ENCODE data around the gene CMTM4. TPM values are rescaled to one million over a fixed set of nuclear protein-coding genes. Genes with fewer than 3 reads are reported as not detected.
"Not testable (repeated sequence)": the region's sequence is repeated elsewhere in the genome, so short reads cannot be mapped to it uniquely, and the experiment has no call there.

The CMTM4 gene
- total RNA-seq, 5 donors from 2014 or later (not counting 1 experiment from before 2014, with no cell fraction given), result 1.1 to 2.3 (median 1.8) TPM

DNA sequence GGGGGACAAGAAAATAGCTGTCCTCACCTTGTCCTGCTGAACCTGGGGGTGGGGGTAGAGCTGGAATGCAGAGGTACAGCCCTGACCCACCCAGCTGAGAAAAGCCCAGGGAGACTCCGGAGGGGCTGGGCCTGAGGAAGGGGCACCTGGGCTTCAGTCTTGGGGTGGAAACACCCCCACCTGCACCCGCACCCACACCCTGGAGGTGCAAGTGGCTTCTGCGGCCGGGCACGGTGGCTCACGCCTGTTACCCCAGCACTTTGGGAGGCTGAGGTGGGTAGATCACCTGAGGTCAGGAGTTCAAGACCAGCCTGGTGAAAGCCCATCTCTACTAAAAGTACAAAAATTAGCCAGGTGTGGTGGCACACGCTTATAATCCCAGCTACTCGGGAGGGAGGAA lies 84.6 kb downstream of the CMTM4 start:
- POLR2A ChIA-PET; H3K9me3 Mint-ChIP-seq; DNase-seq; H3K4me3 Mint-ChIP-seq; H3K4me3 ChIP-seq (ENCODE audit: control insufficient read depth in 1 of 2, extremely low read depth in 1 of 2, low read length in 1 of 2); CTCF ChIA-PET; ATAC-seq (replicated peaks in 1 of 4); H3K9me3 ChIP-seq; H3K27me3 ChIP-seq (replicated peaks in 1 of 2; ENCODE audit: control insufficient read depth in 2 of 2, extremely low read depth in 1 of 2, insufficient read depth in 2 of 2, low read length in 1 of 2); H3K27ac Mint-ChIP-seq; H3K27ac ChIP-seq (ENCODE audit: low read length); H3K27me3 Mint-ChIP-seq: not testable (repeated sequence)
- peaks cover 4 to 23% of the 10 kb centered on the region in 2 experiments for H3K4me1 ChIP-seq (ENCODE audit: control insufficient read depth in 1 of 2, extremely low read depth in 1 of 2, insufficient read depth in 2 of 2, low read length in 2 of 2)
- peaks cover 16 to 21% (median 17%) of the 10 kb centered on the region in 3 donors for H3K4me1 Mint-ChIP-seq
- H3K36me3 ChIP-seq (ENCODE audit: control insufficient read depth in 2 of 2, extremely low read depth in 1 of 2, insufficient read depth in 1 of 2, low read length in 1 of 2), result peaks cover 12 to 55% of the 10 kb centered on the region in 2 donors
- WGBS (ENCODE audit: insufficient coverage), result 100% methylated on average over 1 of the region's 8 CpGs
- H3K36me3 Mint-ChIP-seq, result peaks cover 20% of the 10 kb centered on the region

DNA sequence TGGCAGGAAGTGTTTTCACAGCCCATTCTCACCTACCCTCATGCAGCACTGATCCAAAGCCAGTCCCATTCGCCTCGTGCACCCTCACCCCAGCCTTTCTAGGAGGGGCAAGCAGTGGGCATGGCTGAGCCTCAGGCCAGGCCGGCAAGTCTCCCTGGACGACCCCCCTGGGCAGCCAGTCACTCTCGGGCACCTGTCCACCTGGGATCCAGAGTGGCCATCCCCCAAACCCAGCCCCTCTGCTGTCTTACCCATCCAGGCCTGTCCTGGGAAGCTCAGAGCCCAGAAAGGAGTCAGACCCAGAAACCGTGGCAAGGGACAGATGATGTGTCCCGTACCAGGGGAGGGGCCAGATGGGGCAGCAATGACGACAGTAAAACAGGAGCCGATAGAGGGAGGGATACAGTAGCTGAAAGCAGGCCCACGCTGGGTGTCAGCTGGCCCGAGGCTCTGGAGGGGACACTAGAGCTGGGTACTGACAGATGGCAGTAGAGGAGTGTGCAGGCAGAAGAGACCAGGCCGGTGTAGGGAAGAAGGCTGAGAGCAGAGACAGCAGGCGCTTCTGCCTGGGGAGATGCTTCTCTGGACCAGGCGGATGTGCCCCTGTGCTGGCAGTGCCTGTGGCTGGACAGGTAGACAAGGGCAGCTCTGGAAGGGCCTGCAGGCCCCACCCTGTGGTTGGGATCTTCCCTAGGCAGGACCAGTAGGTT lies 86.3 kb downstream of the CMTM4 start:
- H3K4me3 Mint-ChIP-seq, result no peak overlapping the region
- peaks cover 20% of the 10 kb centered on the region for H3K36me3 Mint-ChIP-seq
- H3K4me1 Mint-ChIP-seq, result peaks cover 25 to 30% (median 30%) of the 10 kb centered on the region in 3 donors
- peak overlapping the region; percentile 34 to 39 for H3K27ac Mint-ChIP-seq
- Histone ChIP-seq H3K9me3 (no peaks in the 10 kb centered on the region), H3K4me1 (ENCODE audit: control insufficient read depth in 1 of 2, extremely low read depth in 1 of 2, insufficient read depth in 2 of 2, low read length in 2 of 2) (peaks cover 9 to 39% of the 10 kb centered on the region in 2 experiments), H3K4me3 (ENCODE audit: control insufficient read depth in 1 of 2, extremely low read depth in 1 of 2, low read length in 1 of 2) (no peak overlapping the region), H3K27me3 (replicated peaks in 1 of 2; ENCODE audit: control insufficient read depth in 2 of 2, extremely low read depth in 1 of 2, insufficient read depth in 2 of 2, low read length in 1 of 2) (no peaks in the 10 kb centered on the region), H3K36me3 (ENCODE audit: control insufficient read depth in 2 of 2, extremely low read depth in 1 of 2, insufficient read depth in 1 of 2, low read length in 1 of 2) (peaks cover 12 to 55% of the 10 kb centered on the region in 2 donors), H3K27ac (ENCODE audit: low read length) (no peak overlapping the region)
- no peaks in the 10 kb centered on the region for H3K9me3 Mint-ChIP-seq
- WGBS (ENCODE audit: insufficient coverage), result 94% methylated on average over 12 of the region's 14 CpGs
- ATAC-seq (replicated peaks in 1 of 4) (no peak), DNase-seq (no peak)
- ChIA-PET CTCF (interaction anchor here in 1 of 2 donors (1.0 kb wide), 1 partner anchor 47 kb away, joined by 3 read pairs; no protein-coding TSS in a partner anchor), POLR2A (interaction anchor here in 1 of 2 donors (0.7 to 0.9 kb wide), 2 partner anchors 10 to 14 kb away, joined by 3 to 4 read pairs; no protein-coding TSS in a partner anchor)
- no peaks in the 10 kb centered on the region for H3K27me3 Mint-ChIP-seq

DNA sequence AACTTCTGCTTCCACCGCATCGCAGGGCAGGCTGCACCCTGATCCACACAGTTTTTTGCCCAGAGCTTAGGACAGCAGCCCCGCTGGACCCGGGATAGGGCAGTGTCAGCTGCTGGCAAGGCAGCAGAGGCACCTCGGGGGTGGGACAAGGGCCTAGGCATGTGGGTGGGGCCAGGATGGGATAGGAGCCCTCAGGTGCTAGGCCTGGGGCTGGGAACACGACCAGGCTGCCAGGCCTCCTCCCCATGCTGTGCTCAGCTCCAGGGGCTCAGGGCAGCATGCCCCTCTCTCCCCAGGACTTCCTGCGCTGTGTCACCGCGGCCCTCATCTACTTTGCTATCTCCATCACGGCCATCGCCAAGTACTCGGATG lies 87.4 kb downstream of the CMTM4 start:
- H3K36me3 Mint-ChIP-seq, result peaks cover 20% of the 10 kb centered on the region
- DNase-seq, result no peak
- peaks cover 9 to 41% of the 10 kb centered on the region in 2 experiments for H3K4me1 ChIP-seq (ENCODE audit: control insufficient read depth in 1 of 2, extremely low read depth in 1 of 2, insufficient read depth in 2 of 2, low read length in 2 of 2)
- no peaks in the 10 kb centered on the region for H3K9me3 Mint-ChIP-seq
- H3K36me3 ChIP-seq (ENCODE audit: control insufficient read depth in 2 of 2, extremely low read depth in 1 of 2, insufficient read depth in 1 of 2, low read length in 1 of 2), result peaks cover 12 to 51% of the 10 kb centered on the region in 2 donors
- no peaks in the 10 kb centered on the region for H3K27me3 Mint-ChIP-seq
- H3K9me3 ChIP-seq, result no peaks in the 10 kb centered on the region
- no peak overlapping the region for H3K27ac Mint-ChIP-seq
- no peak overlapping the region for H3K4me3 ChIP-seq (ENCODE audit: control insufficient read depth in 1 of 2, extremely low read depth in 1 of 2, low read length in 1 of 2)
- H3K27me3 ChIP-seq (replicated peaks in 1 of 2; ENCODE audit: control insufficient read depth in 2 of 2, extremely low read depth in 1 of 2, insufficient read depth in 2 of 2, low read length in 1 of 2), result no peaks in the 10 kb centered on the region
- H3K4me1 Mint-ChIP-seq, result peaks cover 25 to 32% (median 30%) of the 10 kb centered on the region in 3 donors
- H3K27ac ChIP-seq (ENCODE audit: low read length), result peak overlapping the region; percentile 44
- ATAC-seq (replicated peaks in 1 of 4), result no peak
- H3K4me3 Mint-ChIP-seq, result no peak overlapping the region
- ChIA-PET CTCF (interaction anchor here (0.6 to 2.3 kb wide), 18 partner anchors 8 to 259 kb away, joined by 3 to 13 read pairs (median 4); partner anchors contain the start of gene CKLF (in 1 of the 2)), POLR2A (no interaction called here)
- WGBS (ENCODE audit: insufficient coverage), result 92% methylated on average over 11 of the region's 12 CpGs

DNA sequence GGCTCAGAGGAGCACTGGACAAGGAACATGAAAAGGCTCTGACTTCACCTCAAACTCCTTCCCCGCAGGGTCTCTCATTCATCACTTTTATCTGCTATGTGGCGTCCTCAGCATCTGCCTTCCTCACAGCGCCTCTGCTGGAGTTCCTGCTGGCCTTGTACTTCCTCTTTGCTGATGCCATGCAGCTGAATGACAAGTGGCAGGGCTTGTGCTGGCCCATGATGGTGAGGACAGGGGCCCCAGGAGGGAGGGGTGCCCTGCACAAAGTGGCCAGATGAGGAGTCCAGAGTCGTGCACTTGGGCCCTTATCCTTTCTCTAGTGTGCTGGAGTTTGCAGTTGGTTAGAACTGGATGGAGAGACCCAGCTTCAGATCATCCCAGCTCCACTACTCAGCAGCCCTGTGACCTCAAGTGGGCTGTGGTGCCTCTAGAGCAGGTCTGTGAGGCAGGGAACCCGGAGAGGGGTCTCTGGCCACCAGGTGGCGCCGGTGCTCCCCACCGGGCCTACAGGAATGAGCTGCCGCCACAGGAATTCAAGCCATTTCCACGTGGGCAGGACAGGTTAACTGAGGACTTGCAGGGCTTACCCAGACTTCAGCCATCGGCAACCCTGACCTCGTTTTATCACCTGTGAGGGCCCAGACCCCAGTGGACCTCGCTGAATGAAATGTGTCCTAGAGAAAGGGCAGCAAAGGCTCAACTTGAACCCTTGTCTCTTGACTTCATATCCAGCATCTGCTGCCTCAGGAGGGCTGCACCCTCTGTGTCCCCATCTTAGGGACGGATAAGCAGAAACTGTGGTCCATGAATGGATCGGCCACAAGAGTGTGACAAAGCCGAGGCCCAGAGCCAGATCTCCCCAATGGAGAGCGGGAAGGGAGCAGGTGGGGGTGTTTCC lies 88.1 kb downstream of the CMTM4 start:
- H3K36me3 Mint-ChIP-seq, result peaks cover 20% of the 10 kb centered on the region
- no peaks in the 10 kb centered on the region for H3K27me3 Mint-ChIP-seq
- POLR2A ChIA-PET, result no interaction called here
- no peak overlapping the region for H3K4me3 ChIP-seq (ENCODE audit: control insufficient read depth in 1 of 2, extremely low read depth in 1 of 2, low read length in 1 of 2)
- H3K4me1 ChIP-seq (ENCODE audit: control insufficient read depth in 1 of 2, extremely low read depth in 1 of 2, insufficient read depth in 2 of 2, low read length in 2 of 2), result peaks cover 9 to 48% of the 10 kb centered on the region in 2 experiments
- peak overlapping the region; percentile 44 for H3K27ac ChIP-seq (ENCODE audit: low read length)
- H3K4me3 Mint-ChIP-seq, result peak overlapping the region in 2 of 3 donors; percentile 17 to 38
- peak; percentile 21 to 41 (median 31) for ATAC-seq (replicated peaks in 1 of 4)
- no peaks in the 10 kb centered on the region for H3K9me3 ChIP-seq
- H3K27me3 ChIP-seq (replicated peaks in 1 of 2; ENCODE audit: control insufficient read depth in 2 of 2, extremely low read depth in 1 of 2, insufficient read depth in 2 of 2, low read length in 1 of 2), result no peaks in the 10 kb centered on the region
- peak; percentile 53 to 88 (median 73) for DNase-seq
- H3K4me1 Mint-ChIP-seq, result peaks cover 30 to 38% (median 35%) of the 10 kb centered on the region in 3 donors
- peaks cover 12 to 49% of the 10 kb centered on the region in 2 donors for H3K36me3 ChIP-seq (ENCODE audit: control insufficient read depth in 2 of 2, extremely low read depth in 1 of 2, insufficient read depth in 1 of 2, low read length in 1 of 2)
- CTCF ChIA-PET, result interaction anchor here (0.6 to 2.3 kb wide), 19 partner anchors 8 to 260 kb away, joined by 3 to 13 read pairs (median 5); partner anchors contain the start of gene CKLF (in 1 of the 2)
- WGBS (ENCODE audit: insufficient coverage), result 37% methylated on average over 15 of the region's 17 CpGs
- no peaks in the 10 kb centered on the region for H3K9me3 Mint-ChIP-seq
- H3K27ac Mint-ChIP-seq, result peak overlapping the region; percentile 83 to 93

GRCh38 chr16:66605979-66606751 lies 90.4 kb downstream of the CMTM4 start:
- peak overlapping the region; percentile 60 to 87 for H3K4me3 ChIP-seq (ENCODE audit: control insufficient read depth in 1 of 2, extremely low read depth in 1 of 2, low read length in 1 of 2)
- H3K27ac ChIP-seq (ENCODE audit: low read length), result peak overlapping the region; percentile 74
- ATAC-seq (replicated peaks in 1 of 4) (no peak), DNase-seq (peak in 1 of 35 experiments; percentile 32)
- peaks cover 5 to 26% of the 10 kb centered on the region in 2 donors for H3K36me3 ChIP-seq (ENCODE audit: control insufficient read depth in 2 of 2, extremely low read depth in 1 of 2, insufficient read depth in 1 of 2, low read length in 1 of 2)
- no peaks in the 10 kb centered on the region for H3K27me3 ChIP-seq (replicated peaks in 1 of 2; ENCODE audit: control insufficient read depth in 2 of 2, extremely low read depth in 1 of 2, insufficient read depth in 2 of 2, low read length in 1 of 2)
- ChIA-PET CTCF (interaction anchor here (1.0 to 1.1 kb wide), 2 partner anchors 42 kb away, joined by 3 read pairs; no protein-coding TSS in a partner anchor), POLR2A (no interaction called here)
- peaks cover 9 to 53% of the 10 kb centered on the region in 2 experiments for H3K4me1 ChIP-seq (ENCODE audit: control insufficient read depth in 1 of 2, extremely low read depth in 1 of 2, insufficient read depth in 2 of 2, low read length in 2 of 2)
- no peaks in the 10 kb centered on the region for H3K9me3 Mint-ChIP-seq
- peak overlapping the region; percentile 74 to 83 (median 75) for H3K4me3 Mint-ChIP-seq
- 13% methylated on average over 3 of the region's 10 CpGs for WGBS (ENCODE audit: insufficient coverage)
- H3K4me1 Mint-ChIP-seq, result peaks cover 35 to 48% (median 40%) of the 10 kb centered on the region in 3 donors
- no peaks in the 10 kb centered on the region for H3K27me3 Mint-ChIP-seq
- no peaks in the 10 kb centered on the region for H3K9me3 ChIP-seq
- H3K36me3 Mint-ChIP-seq, result peaks cover 12% of the 10 kb centered on the region
- peak overlapping the region; percentile 89 to 93 for H3K27ac Mint-ChIP-seq
